Kidney capillary endothelial cell (primary cell): ENCODE results near the gene RIC1.
"Not testable (repeated sequence)": the region's sequence is repeated elsewhere in the genome, so short reads cannot be mapped to it uniquely, and the experiment has no call there.

Experiments used
- DNase-seq: peaks from one replicate; pipeline ENCODE4 v3.0.0-alpha.2; 2018; ENCODE audit warnings: low spot score

Gene RIC1

GRCh38 chr9:5621327-5621726 is 7.6 kb upstream of the RIC1 start:
- no peak for DNase-seq

- DNase-seq, result no peak
Observed at GRCh38 chr9:5622016-5622415, 6.9 kb upstream of the RIC1 start.

GRCh38 chr9:5624655-5625054 is 4.3 kb upstream of the RIC1 start:
- no peak for DNase-seq

- DNase-seq, result peak; percentile 40
Observed at GRCh38 chr9:5626727-5627634, 1.9 kb upstream of the RIC1 start.

- DNase-seq, result not testable (repeated sequence)
Observed at GRCh38 chr9:5627686-5628085, 1.2 kb upstream of the RIC1 start.

GRCh38 chr9:5628183-5628529 is 751 bp upstream of the RIC1 start:
- DNase-seq, result no peak

GRCh38 chr9:5629312-5630080 is 589 bp downstream of the RIC1 start:
- peak; percentile 55 for DNase-seq

- DNase-seq, result no peak
Observed at GRCh38 chr9:5630081-5630507, 1.2 kb downstream of the RIC1 start.

GRCh38 chr9:5631026-5631425 is 2.1 kb downstream of the RIC1 start:
- DNase-seq, result no peak

GRCh38 chr9:5632540-5632939 is 3.6 kb downstream of the RIC1 start:
- no peak for DNase-seq

- no peak for DNase-seq
Observed at GRCh38 chr9:5633243-5633642, 4.3 kb downstream of the RIC1 start.

- no peak for DNase-seq
Observed at GRCh38 chr9:5635390-5635789, 6.5 kb downstream of the RIC1 start.

- DNase-seq, result no peak
Observed at GRCh38 chr9:5639816-5640215, 10.9 kb downstream of the RIC1 start.

GRCh38 chr9:5642170-5642569 is 13.3 kb downstream of the RIC1 start:
- DNase-seq, result no peak

- DNase-seq, result no peak
Observed at GRCh38 chr9:5643005-5643624, 14.2 kb downstream of the RIC1 start.

- peak; percentile 30 for DNase-seq
Observed at GRCh38 chr9:5644501-5644900, 15.6 kb downstream of the RIC1 start.

- DNase-seq, result no peak
Observed at GRCh38 chr9:5646116-5646515, 17.2 kb downstream of the RIC1 start.

GRCh38 chr9:5650356-5651105 is 21.6 kb downstream of the RIC1 start:
- DNase-seq, result no peak

- no peak for DNase-seq
Observed at GRCh38 chr9:5651246-5651645, 22.3 kb downstream of the RIC1 start.

- no peak for DNase-seq
Observed at GRCh38 chr9:5652821-5653220, 23.9 kb downstream of the RIC1 start.

- not testable (repeated sequence) for DNase-seq
Observed at GRCh38 chr9:5662804-5663203, 33.9 kb downstream of the RIC1 start.

- DNase-seq, result no peak
Observed at GRCh38 chr9:5665059-5665458, 36.2 kb downstream of the RIC1 start.
